Measurements from ENCODE around the gene HPCAL4. TPM values are rescaled to one million over a fixed set of nuclear protein-coding genes. Genes with fewer than 3 reads are reported as not detected.
A peak's percentile ranks its signal among the peaks of the same experiment; 100 is the strongest.

Gene HPCAL4
- total and polyA plus RNA-seq, 9 of the 15 experiments (the other 6 are each of a cell fraction or from before 2014, with no cell fraction given), result 0.01 to 0.04 (median 0.04) TPM; not detected in 4

GRCh38 chr1:39711104-39711965 lies 20.1 kb upstream of the HPCAL4 start (continued):
- TF ChIP-seq ZNF263 (CRISPR knock-in tag; IDR thresholded peaks at IDR 0.05; ENCODE audit: borderline replicate concordance) (no peak), TAF15 (IDR thresholded peaks at IDR 0.05; ENCODE audit: low read depth, low read length) (no peak), HDAC6 (IDR thresholded peaks at IDR 0.05; ENCODE audit: low read depth, low read length) (no peak), LCOR (CRISPR knock-in tag; IDR thresholded peaks at IDR 0.05) (peak; percentile 85), HDAC1 (IDR thresholded peaks at IDR 0.05) (peak in 1 of 2 experiments; percentile 93; a peak in 3 of 4 replicates), PHF21A (IDR thresholded peaks at IDR 0.05; ENCODE audit: borderline replicate concordance, low read depth) (peak; percentile 83; the same call in 1 of the 2 replicates), MYC (IDR thresholded peaks at IDR 0.05; ENCODE audit: low read depth, low read length) (peak; percentile 76), MYC (CRISPR knock-in tag; IDR thresholded peaks at IDR 0.05; ENCODE audit: borderline replicate concordance, low read depth) (no peak), GABPB2 (CRISPR knock-in tag; conservative IDR thresholded peaks at IDR 0.05) (no peak), CXXC5 (CRISPR knock-in tag; IDR thresholded peaks at IDR 0.05) (peak; percentile 81), RBBP5 (IDR thresholded peaks at IDR 0.05; ENCODE audit: borderline replicate concordance, insufficient read depth, low read length, poor library complexity, severe bottlenecking) (peak; percentile 49), JUN (IDR thresholded peaks at IDR 0.05; ENCODE audit: borderline replicate concordance, low read depth, low read length) (peak; percentile 74; the same call in 1 of the 2 replicates), JUN (CRISPR knock-in tag; IDR thresholded peaks at IDR 0.05; ENCODE audit: borderline replicate concordance) (peak; percentile 37; the same call in 1 of the 2 replicates), NFATC3 (IDR thresholded peaks at IDR 0.05) (peak; percentile 69; the same call in 1 of the 2 replicates), NCOA1 (IDR thresholded peaks at IDR 0.05; ENCODE audit: low read depth) (peak; percentile 82), GTF3C2 (IDR thresholded peaks at IDR 0.05; ENCODE audit: borderline replicate concordance, extremely low read depth, insufficient read length) (no peak)
- TF ChIP-seq, protein P1, sequence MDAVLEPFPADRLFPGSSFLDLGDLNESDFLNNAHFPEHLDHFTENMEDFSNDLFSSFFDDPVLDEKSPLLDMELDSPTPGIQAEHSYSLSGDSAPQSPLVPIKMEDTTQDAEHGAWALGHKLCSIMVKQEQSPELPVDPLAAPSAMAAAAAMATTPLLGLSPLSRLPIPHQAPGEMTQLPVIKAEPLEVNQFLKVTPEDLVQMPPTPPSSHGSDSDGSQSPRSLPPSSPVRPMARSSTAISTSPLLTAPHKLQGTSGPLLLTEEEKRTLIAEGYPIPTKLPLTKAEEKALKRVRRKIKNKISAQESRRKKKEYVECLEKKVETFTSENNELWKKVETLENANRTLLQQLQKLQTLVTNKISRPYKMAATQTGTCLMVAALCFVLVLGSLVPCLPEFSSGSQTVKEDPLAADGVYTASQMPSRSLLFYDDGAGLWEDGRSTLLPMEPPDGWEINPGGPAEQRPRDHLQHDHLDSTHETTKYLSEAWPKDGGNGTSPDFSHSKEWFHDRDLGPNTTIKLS (IDR thresholded peaks at IDR 0.05; ENCODE audit: borderline replicate concordance, low read depth), result peak; percentile 77
